SK-N-SH (cell line): ENCODE results near the gene STXBP1. TPM values are rescaled to one million over a fixed set of nuclear protein-coding genes. Genes with fewer than 3 reads are reported as not detected.

ENCODE experiments used
- CTCF ChIA-PET: fragments of 300-600, 350-600 bp; formaldehyde crosslinking; extraction: SDS; loops from one replicate; lab custom pipeline; 2021; lab: Yijun Ruan, JAX
- POLR2A ChIA-PET: fragments of 350-600 bp; sonication (Branson Sonifier 250); formaldehyde crosslinking; extraction: SDS; loops from one replicate; lab custom pipeline; 2020; ENCODE audit warnings: antibody characterized with exemption, inconsistent platforms; lab: Yijun Ruan, JAX
- DNase-seq: peaks from one replicate; pipeline ENCODE4 v3.0.0; 2012
- H2AFZ ChIP-seq: fragments of 200-600 bp; sonication (generic); 2 replicates; pipeline ENCODE4 v1.8.1; 2016; ENCODE audit warnings: antibody characterized with exemption, mild to moderate bottlenecking, low read depth
- H3F3A ChIP-seq: fragments of 200-600 bp; sonication (generic); replicated peaks from 2 replicates; pipeline ENCODE3; 2016; ENCODE audit warnings: antibody characterized with exemption, mild to moderate bottlenecking; ENCODE audit not compliant: insufficient read depth
- H3K27ac ChIP-seq, 2 experiments: fragments of 200-500 bp in 1 of 2; fragments of 200-600 bp in 1 of 2; sonication (Bioruptor generic) in 1 of 2; sonication (generic), shearing (Covaris generic) in 1 of 2; 2 replicates each; pipeline versions ENCODE4 v1.5.1 to v1.6.1; 2014 to 2016; ENCODE audit warnings: low read depth in 2 of 2, inconsistent platforms in 1 of 2, low read length in 1 of 2, mild to moderate bottlenecking in 1 of 2, mixed read lengths in 1 of 2
- H3K27me3 ChIP-seq: fragments of 200-600 bp; sonication (generic), shearing (Covaris generic); 2 replicates; pipeline ENCODE4 v1.6.1; 2016; ENCODE audit warnings: mixed run types; ENCODE audit not compliant: insufficient read depth
- H3K36me3 ChIP-seq, 2 experiments: fragments of 200-500 bp in 1 of 2; fragments of 200-600 bp in 1 of 2; sonication (Bioruptor generic) in 1 of 2; sonication (generic) in 1 of 2; replicated peaks in 1 of 2; 2 replicates each; pipeline versions ENCODE3 to v1.5.1; 2014 to 2016; ENCODE audit warnings: low read length in 1 of 2, mild to moderate bottlenecking in 1 of 2; ENCODE audit not compliant: insufficient read depth in 2 of 2, control insufficient read depth in 1 of 2
- H3K4me1 ChIP-seq, 2 experiments: fragments of 200-500 bp in 1 of 2; fragments of 200-600 bp in 1 of 2; sonication (Bioruptor generic) in 1 of 2; sonication (generic), shearing (Covaris generic) in 1 of 2; 2 replicates each; pipeline versions ENCODE4 v1.5.1 to v1.6.1; 2014 to 2016; ENCODE audit warnings: low read depth in 1 of 2, low read length in 1 of 2, mixed run types in 1 of 2; ENCODE audit not compliant: insufficient read depth in 2 of 2, control insufficient read depth in 1 of 2
- H3K4me2 ChIP-seq: fragments of 200-600 bp; sonication (generic), shearing (Covaris generic); 2 replicates; pipeline ENCODE4 v1.6.1; 2017; ENCODE audit warnings: mixed run types
- H3K4me3 ChIP-seq, 2 experiments: fragments of 200-500 bp in 1 of 2; fragments of 200-600 bp in 1 of 2; sonication (Bioruptor generic) in 1 of 2; sonication (generic), shearing (Covaris generic) in 1 of 2; 2 replicates each; pipeline versions ENCODE4 v1.5.1 to v1.8.1; 2014 to 2016; ENCODE audit warnings: low read depth in 2 of 2, inconsistent platforms in 1 of 2, low read length in 1 of 2, mild to moderate bottlenecking in 1 of 2, mixed read lengths in 1 of 2, moderate library complexity in 1 of 2
- H3K79me2 ChIP-seq: fragments of 200-600 bp; sonication (generic); 2 replicates; pipeline ENCODE4 v1.8.1; 2017; ENCODE audit warnings: mild to moderate bottlenecking; ENCODE audit not compliant: insufficient read depth
- H3K9ac ChIP-seq: fragments of 200-600 bp; sonication (generic); 2 replicates; pipeline ENCODE4 v1.6.1; 2017; ENCODE audit warnings: mixed run types
- H3K9me2 ChIP-seq: fragments of 200-600 bp; sonication (generic); 2 replicates; pipeline ENCODE4 v1.6.1; 2017; ENCODE audit warnings: mixed run types
- H3K9me3 ChIP-seq: fragments of 200-600 bp; sonication (generic); 2 replicates; pipeline ENCODE4 v1.6.1; 2017; ENCODE audit warnings: mixed run types, mild to moderate bottlenecking, moderate library complexity
- H4K20me1 ChIP-seq: fragments of 200-600 bp; sonication (generic); 2 replicates; pipeline ENCODE4 v1.6.1; 2017; ENCODE audit warnings: mild to moderate bottlenecking, mixed run types; ENCODE audit not compliant: insufficient read depth
- EZH2phosphoT487 ChIP-seq: fragments of 200-600 bp; sonication (generic); IDR thresholded peaks from 2 replicates; pipeline ENCODE4 v1.6.1; 2017; ENCODE audit warnings: low read depth, mixed run types, mild to moderate bottlenecking, antibody characterized with exemption, moderate library complexity, borderline replicate concordance
- FOXJ3 ChIP-seq: sonication (generic); formaldehyde crosslinking; IDR thresholded peaks from 2 replicates; pipeline ENCODE4 v1.5.1; 2020; ENCODE audit warnings: mild to moderate bottlenecking, missing genetic modification reagents
- FOXM1 ChIP-seq: IDR thresholded peaks from 2 replicates; pipeline ENCODE4 v1.4.0; 2012; ENCODE audit warnings: low read depth, mild to moderate bottlenecking
- GATA2 ChIP-seq: sonication (generic); formaldehyde crosslinking; IDR thresholded peaks from 2 replicates; pipeline ENCODE4 v1.5.0; 2020; ENCODE audit warnings: mild to moderate bottlenecking, missing genetic modification reagents
- IRF3 ChIP-seq: fragments of 150-350 bp; IDR thresholded peaks from 2 replicates; pipeline ENCODE4 v1.6.1; 2016; ENCODE audit warnings: mild to moderate bottlenecking, low read depth, low read length
- MAX ChIP-seq: IDR thresholded peaks from 2 replicates; pipeline ENCODE4 v1.4.0; 2012; ENCODE audit warnings: low read depth
- PBX3 ChIP-seq: IDR thresholded peaks from 2 replicates; pipeline ENCODE4; 2012
- POLR2AphosphoS5 ChIP-seq: IDR thresholded peaks from 2 replicates; pipeline ENCODE4 v1.6.1; 2012; ENCODE audit warnings: low read depth, low read length
- REST ChIP-seq: IDR thresholded peaks from 2 replicates; pipeline ENCODE4 v1.6.1; 2012; ENCODE audit warnings: mild to moderate bottlenecking, low read depth, low read length, moderate library complexity
- RFX5 ChIP-seq: IDR thresholded peaks from 2 replicates; pipeline ENCODE4 v1.6.1; 2012; ENCODE audit warnings: mild to moderate bottlenecking, improper control_type of control experiment, low read length
- RXRA ChIP-seq: IDR thresholded peaks from 2 replicates; pipeline ENCODE4 v1.4.0; 2012; ENCODE audit warnings: low read depth, mild to moderate bottlenecking, borderline replicate concordance
- SMC3 ChIP-seq: IDR thresholded peaks from 2 replicates; pipeline ENCODE4 v1.6.1; 2012; ENCODE audit warnings: low read depth, low read length, improper control_type of control experiment
- TAF1 ChIP-seq: IDR thresholded peaks from 2 replicates; pipeline ENCODE4 v1.6.1; 2012; ENCODE audit warnings: low read depth, mild to moderate bottlenecking, low read length, moderate library complexity, borderline replicate concordance
- TCF12 ChIP-seq: IDR thresholded peaks from 2 replicates; pipeline ENCODE4 v1.4.0; 2012
- USF2 ChIP-seq: fragments of 150-350 bp; IDR thresholded peaks from 2 replicates; pipeline ENCODE4 v1.6.1; 2017; ENCODE audit warnings: antibody characterized with exemption, low read length, low read depth, borderline replicate concordance
- YY1 ChIP-seq: IDR thresholded peaks from 2 replicates; pipeline ENCODE4 v1.4.0; 2012; ENCODE audit warnings: low read depth, mild to moderate bottlenecking
- WGBS: methylation state at CpG from one replicate; pipeline ENCODE4 v1.1.6; 2017; ENCODE audit warnings: low lambda C conversion rate; 5-methylcytosine and 5-hydroxymethylcytosine counted together
- polyA plus RNA-seq, 3 experiments: library from polyadenylated mRNA; depleted of rRNA; stranded (reverse); fragments of >200 nt; gene quantifications; 2 replicates each; pipeline ENCODE4 v1.2.3, GENCODE V29; 2012

Gene STXBP1
- polyA plus RNA-seq, 1 of the 3 experiments (the other 2 are of a cell fraction): 44.3 TPM

GRCh38 chr9:127568971-127569885 is 42.8 kb upstream of the STXBP1 start:
- no peak for TF ChIP-seq USF2
- TF ChIP-seq TAF1: peak; percentile 75
- no peak for TF ChIP-seq GATA2
- TF ChIP-seq POLR2AphosphoS5: peak; percentile 90
- no peak for TF ChIP-seq PBX3
- TF ChIP-seq MAX: peak; percentile 19; the same call in 1 of the 2 replicates
- no peak for TF ChIP-seq SMC3
- 0 out of 2 replicates have a peak, but pooled peaks have one; percentile 25 for TF ChIP-seq RXRA
- no peak for TF ChIP-seq YY1
- no peak for TF ChIP-seq IRF3
- TF ChIP-seq FOXM1: no peak
- no peak for TF ChIP-seq TCF12
- TF ChIP-seq EZH2phosphoT487: no peak
- no peak for TF ChIP-seq RFX5
- TF ChIP-seq REST: no peak
- TF ChIP-seq FOXJ3 (CRISPR knock-in tag): no peak
- H3K4me1 ChIP-seq: peaks cover 20 to 36% of the 10 kb centered on the region in 2 experiments
- peak overlapping the region; percentile 93 for H3K9ac ChIP-seq
- peak overlapping the region; percentile 91 for H3K4me2 ChIP-seq
- no peaks in the 10 kb centered on the region for H3K9me2 ChIP-seq
- peaks cover 21% of the 10 kb centered on the region; the same call in 1 of the 2 replicates for H4K20me1 ChIP-seq
- peak; percentile 100 for DNase-seq
- CTCF ChIA-PET: interaction anchor here (1.0 to 2.0 kb wide), 7 partner anchors 9 to 165 kb away, joined by 3 to 9 read pairs (median 4); no protein-coding TSS in a partner anchor
- POLR2A ChIA-PET: interaction anchor here (0.5 to 1.1 kb wide), 2 partner anchors 12 to 71 kb away, joined by 4 read pairs; no protein-coding TSS in a partner anchor
- H3F3A ChIP-seq: peaks cover 17% of the 10 kb centered on the region
- peak overlapping the region; percentile 75 to 82 for H3K4me3 ChIP-seq
- no peak overlapping the region for H2AFZ ChIP-seq
- peak overlapping the region; percentile 83 to 86 for H3K27ac ChIP-seq
- no peaks in the 10 kb centered on the region for H3K9me3 ChIP-seq
- peaks cover 0 to 18% of the 10 kb centered on the region in 2 experiments for H3K36me3 ChIP-seq
- peaks cover 52% of the 10 kb centered on the region for H3K79me2 ChIP-seq
- no peaks in the 10 kb centered on the region for H3K27me3 ChIP-seq
- 3% methylated on average over 35 of the region's 78 CpGs for WGBS
